ENCODE measurements around the gene SOX4. TPM values are rescaled to one million over a fixed set of nuclear protein-coding genes. Genes with fewer than 3 reads are reported as not detected.

SOX4 gene
- total RNA-seq, 2 donors from 2014 or later = 45.1 to 47.0 TPM

- DNase-seq = no peak
- Histone ChIP-seq H3K9me3 (no peaks in the 10 kb centered on the region), H3K36me3 (no peaks in the 10 kb centered on the region), H3K27ac (no peak overlapping the region), H3K4me1 (no peaks in the 10 kb centered on the region), H3K9ac (ENCODE audit: low read depth in 2 of 2, low read length in 2 of 2) (no peak overlapping the region), H3K4me3 (no peak overlapping the region), H3K27me3 (no peaks in the 10 kb centered on the region)
- no peak for TF ChIP-seq CTCF (IDR thresholded peaks at IDR 0.05)
- intact Hi-C loops (cut with DNase I) = no loop called here
These were observed 16.8 kb downstream of the SOX4 start for GRCh38 chr6:21610341-21610740.

GRCh38 chr6:21611485-21611884 lies 17.9 kb downstream of the SOX4 start:
- Histone ChIP-seq H3K9ac (ENCODE audit: low read depth in 2 of 2, low read length in 2 of 2) (no peak overlapping the region), H3K4me3 (no peak overlapping the region), H3K4me1 (no peaks in the 10 kb centered on the region), H3K27ac (no peak overlapping the region), H3K27me3 (no peaks in the 10 kb centered on the region), H3K9me3 (no peaks in the 10 kb centered on the region), H3K36me3 (no peaks in the 10 kb centered on the region)
- TF ChIP-seq CTCF (IDR thresholded peaks at IDR 0.05) = no peak
- DNase-seq = no peak
- intact Hi-C loops (cut with DNase I) = no loop called here

- intact Hi-C loops (cut with DNase I) = no loop called here
- Histone ChIP-seq H3K9ac (ENCODE audit: low read depth in 2 of 2, low read length in 2 of 2) (no peak overlapping the region), H3K9me3 (no peaks in the 10 kb centered on the region), H3K4me1 (no peaks in the 10 kb centered on the region), H3K36me3 (no peaks in the 10 kb centered on the region), H3K27me3 (no peaks in the 10 kb centered on the region), H3K4me3 (no peak overlapping the region), H3K27ac (no peak overlapping the region)
- DNase-seq = no peak
- no peak for TF ChIP-seq CTCF (IDR thresholded peaks at IDR 0.05)
These were observed 18.7 kb downstream of the SOX4 start for GRCh38 chr6:21612067-21612745.

- Histone ChIP-seq H3K9me3 (no peaks in the 10 kb centered on the region), H3K36me3 (no peaks in the 10 kb centered on the region), H3K27me3 (no peaks in the 10 kb centered on the region), H3K27ac (no peak overlapping the region), H3K4me3 (no peak overlapping the region), H3K4me1 (no peaks in the 10 kb centered on the region), H3K9ac (ENCODE audit: low read depth in 2 of 2, low read length in 2 of 2) (no peak overlapping the region)
- intact Hi-C loops (cut with DNase I) = no loop called here
- no peak for DNase-seq
- TF ChIP-seq CTCF (IDR thresholded peaks at IDR 0.05) = no peak
These were observed 20.3 kb downstream of the SOX4 start for GRCh38 chr6:21613809-21614208.

- no peak for TF ChIP-seq CTCF (IDR thresholded peaks at IDR 0.05)
- no peak overlapping the region for H3K9ac ChIP-seq (ENCODE audit: low read depth in 2 of 2, low read length in 2 of 2)
- intact Hi-C loops (cut with DNase I) = no loop called here
These were observed 20.7 kb downstream of the SOX4 start for GRCh38 chr6:21614226-21614625.

More at GRCh38 chr6:21614226-21614625, 20.7 kb downstream of the SOX4 start:
- no peaks in the 10 kb centered on the region for H3K27me3 ChIP-seq
- no peaks in the 10 kb centered on the region for H3K4me1 ChIP-seq
- H3K27ac ChIP-seq = no peak overlapping the region
- DNase-seq = no peak
- H3K36me3 ChIP-seq = no peaks in the 10 kb centered on the region
- H3K9me3 ChIP-seq = no peaks in the 10 kb centered on the region
- no peak overlapping the region for H3K4me3 ChIP-seq

All from colonic mucosa (tissue), 4 donors.